IMR-90 (cell line): Measurements from ENCODE around the gene CDH23.

Source experiments
- BHLHE40 ChIP-seq: fragments of 150-350 bp; IDR thresholded peaks from 2 replicates; pipeline ENCODE4 v1.6.1; 2016; ENCODE audit warnings: mild to moderate bottlenecking, low read depth, low read length
- CTCF ChIP-seq: conservative IDR thresholded peaks from 2 replicates; pipeline ENCODE4 v1.5.1; 2012; ENCODE audit warnings: mild to moderate bottlenecking, low read depth, low read length, improper control_type of control experiment
- ELK1 ChIP-seq: fragments of 150-350 bp; IDR thresholded peaks from 2 replicates; pipeline ENCODE4 v1.6.1; 2016; ENCODE audit warnings: low read depth, mild to moderate bottlenecking, low read length, moderate library complexity, borderline replicate concordance
- MXI1 ChIP-seq: IDR thresholded peaks from 2 replicates; pipeline ENCODE4 v1.6.1; 2012; ENCODE audit warnings: low read depth, mild to moderate bottlenecking, low read length, moderate library complexity, borderline replicate concordance
- POLR2A ChIP-seq: IDR thresholded peaks from 2 replicates; pipeline ENCODE4 v1.6.1; 2012; ENCODE audit warnings: mild to moderate bottlenecking, low read depth, low read length
- RAD21 ChIP-seq: IDR thresholded peaks from 2 replicates; pipeline ENCODE4 v1.6.1; 2012; ENCODE audit warnings: low read length, improper control_type of control experiment
- RCOR1 ChIP-seq: IDR thresholded peaks from 2 replicates; pipeline ENCODE4 v1.6.1; 2012; ENCODE audit warnings: mild to moderate bottlenecking, low read length, improper control_type of control experiment; ENCODE audit not compliant: insufficient replicate concordance
- USF2 ChIP-seq: fragments of 150-350 bp; IDR thresholded peaks from 2 replicates; pipeline ENCODE4 v1.6.1; 2017; ENCODE audit warnings: mild to moderate bottlenecking, antibody characterized with exemption, low read length, low read depth

GRCh38 chr10:71659737-71660136 lies 263.0 kb downstream of the CDH23 start:
- TF ChIP-seq CTCF, result no peak
- no peak for TF ChIP-seq POLR2A
- TF ChIP-seq BHLHE40, result no peak
- no peak for TF ChIP-seq USF2
- no peak for TF ChIP-seq ELK1
- no peak for TF ChIP-seq RAD21
- no peak for TF ChIP-seq MXI1
- no peak for TF ChIP-seq RCOR1
